BE2C (cell line): Measurements from ENCODE around the gene NPAS1.

ENCODE experiments used
- DNase-seq: peaks from one replicate; pipeline ENCODE4 v3.0.0-alpha.2; 2020
- H3K27me3 ChIP-seq: fragments of 250-450 bp; sonication (Bioruptor Pico); 2 replicates; pipeline ENCODE4 v1.5.1; 2020; ENCODE audit warnings: mild to moderate bottlenecking
- H3K36me3 ChIP-seq: fragments of 250-450 bp; sonication (Bioruptor Pico); 2 replicates; pipeline ENCODE4 v1.5.1; 2020; ENCODE audit warnings: mild to moderate bottlenecking
- H3K4me1 ChIP-seq: fragments of 250-450 bp; sonication (Bioruptor Pico); 2 replicates; pipeline ENCODE4 v1.5.1; 2020
- H3K4me3 ChIP-seq: 2 replicates; pipeline ENCODE4 v1.5.1; 2011; ENCODE audit warnings: low read depth, low read length
- H3K9me3 ChIP-seq: fragments of 250-450 bp; sonication (Bioruptor Pico); 2 replicates; pipeline ENCODE4 v1.5.1; 2020
- CTCF ChIP-seq: IDR thresholded peaks from 2 replicates; pipeline ENCODE4 v1.5.1; 2012; ENCODE audit warnings: mild to moderate bottlenecking, low read depth, low read length

NPAS1 gene

GRCh38 chr19:46995492-46995891, 24.1 kb upstream of the NPAS1 start:
- Histone ChIP-seq H3K4me3 (no peak overlapping the region), H3K27me3 (no peaks in the 10 kb centered on the region), H3K4me1 (no peaks in the 10 kb centered on the region; the same call in none of the 2 replicates), H3K36me3 (peaks cover 59% of the 10 kb centered on the region), H3K9me3 (no peaks in the 10 kb centered on the region)
- TF ChIP-seq CTCF: no peak
- DNase-seq: no peak

DNA sequence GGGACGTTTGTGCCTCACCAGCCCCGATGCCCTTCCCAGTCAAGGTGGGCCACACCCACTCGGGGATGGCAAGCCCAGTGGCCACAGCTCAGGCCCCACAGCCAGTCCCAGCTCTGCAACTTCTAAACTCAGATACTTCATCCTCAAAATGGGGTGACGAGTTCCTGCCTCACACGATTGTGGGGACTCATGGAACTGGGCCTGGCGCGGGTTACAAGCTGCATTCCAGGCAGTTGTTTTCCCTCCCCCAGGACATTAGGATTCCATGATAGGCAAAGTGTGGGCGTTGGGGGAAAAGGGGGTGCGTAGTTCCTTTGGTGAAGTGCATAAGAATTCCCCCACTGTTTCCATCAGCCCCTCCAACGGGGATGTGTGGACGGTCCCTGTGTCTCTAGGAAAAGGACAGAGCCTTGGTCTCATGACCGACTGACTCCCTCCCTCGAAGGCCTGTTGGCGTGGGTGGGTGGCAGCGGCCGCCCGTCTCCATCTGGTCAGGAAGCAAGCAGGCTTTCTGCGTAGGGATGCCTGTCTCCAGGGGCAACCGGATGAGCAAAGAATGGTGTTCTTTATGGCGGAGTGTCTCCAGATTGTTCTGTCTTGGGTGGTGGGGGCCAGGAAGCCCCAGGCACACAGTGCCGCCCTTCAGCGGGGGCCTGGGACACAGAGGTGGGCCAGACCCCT, 21.1 kb upstream of the NPAS1 start:
- Histone ChIP-seq H3K9me3 (no peaks in the 10 kb centered on the region), H3K27me3 (no peaks in the 10 kb centered on the region), H3K36me3 (peaks cover 40% of the 10 kb centered on the region), H3K4me1 (no peaks in the 10 kb centered on the region), H3K4me3 (no peak overlapping the region)
- DNase-seq: no peak
- no peak for TF ChIP-seq CTCF

- no peaks in the 10 kb centered on the region for H3K9me3 ChIP-seq
- no peak for TF ChIP-seq CTCF
- H3K27me3 ChIP-seq: no peaks in the 10 kb centered on the region
- peaks cover 37% of the 10 kb centered on the region for H3K36me3 ChIP-seq
- H3K4me3 ChIP-seq: no peak overlapping the region
- no peak for DNase-seq
- no peaks in the 10 kb centered on the region for H3K4me1 ChIP-seq
These were observed 20.3 kb upstream of the NPAS1 start for GRCh38 chr19:46999377-46999776.

- TF ChIP-seq CTCF: no peak
- Histone ChIP-seq H3K9me3 (no peaks in the 10 kb centered on the region), H3K36me3 (peaks cover 37% of the 10 kb centered on the region), H3K4me1 (no peaks in the 10 kb centered on the region), H3K27me3 (no peaks in the 10 kb centered on the region), H3K4me3 (no peak overlapping the region)
- DNase-seq: no peak
These were observed 19.8 kb upstream of the NPAS1 start for GRCh38 chr19:46999878-47000277.

- no peaks in the 10 kb centered on the region for H3K27me3 ChIP-seq
- H3K9me3 ChIP-seq: no peaks in the 10 kb centered on the region
- no peak overlapping the region for H3K4me3 ChIP-seq
- no peak for TF ChIP-seq CTCF
- H3K4me1 ChIP-seq: no peaks in the 10 kb centered on the region
- DNase-seq: no peak
- H3K36me3 ChIP-seq: peaks cover 36% of the 10 kb centered on the region
These were observed 19.3 kb upstream of the NPAS1 start for GRCh38 chr19:47000373-47000772.

GRCh38 chr19:47001584-47001983, 18.1 kb upstream of the NPAS1 start:
- Histone ChIP-seq H3K4me3 (no peak overlapping the region), H3K36me3 (peaks cover 32% of the 10 kb centered on the region), H3K27me3 (no peaks in the 10 kb centered on the region), H3K9me3 (no peaks in the 10 kb centered on the region), H3K4me1 (no peaks in the 10 kb centered on the region)
- no peak for TF ChIP-seq CTCF
- DNase-seq: no peak
